GM18519 (cell line): ENCODE data around the gene MYO1F.
"Not testable (repeated sequence)": the region's sequence is repeated elsewhere in the genome, so short reads cannot be mapped to it uniquely, and the experiment has no call there.

Source experiments
- ATAC-seq: cut with Tn5 transposase; IDR thresholded peaks from one replicate; pipeline ENCODE4 v1.9.1; 2021; ENCODE audit warnings: mild to moderate bottlenecking, moderate library complexity; ENCODE audit not compliant: unreplicated experiment, low FRiP score

Gene MYO1F

GRCh38 chr19:8577247-8577646, at the start of gene MYO1F:
TSS of gene MYO1F (minus strand) at chr19:8577442. CDS start at chr19:8577309, 133 bp downstream.
- ATAC-seq = no peak

- no peak for ATAC-seq
Measured at GRCh38 chr19:8626842-8627241, 49.6 kb upstream of the MYO1F start.

- not testable (repeated sequence) for ATAC-seq
Measured at GRCh38 chr19:8622886-8623285, 45.6 kb upstream of the MYO1F start.

- no peak for ATAC-seq
Measured at GRCh38 chr19:8618751-8619150, 41.5 kb upstream of the MYO1F start.

GRCh38 chr19:8617984-8618383, 40.7 kb upstream of the MYO1F start:
- no peak for ATAC-seq

- not testable (repeated sequence) for ATAC-seq
Measured at GRCh38 chr19:8617325-8617724, 40.1 kb upstream of the MYO1F start.

GRCh38 chr19:8616861-8617260, 39.6 kb upstream of the MYO1F start:
- no peak for ATAC-seq

GRCh38 chr19:8615813-8616596, 38.8 kb upstream of the MYO1F start:
- ATAC-seq = no peak

GRCh38 chr19:8615024-8615423, 37.8 kb upstream of the MYO1F start:
- ATAC-seq = no peak

- no peak for ATAC-seq
Measured at GRCh38 chr19:8614455-8614854, 37.2 kb upstream of the MYO1F start.

GRCh38 chr19:8612807-8613171, 35.5 kb upstream of the MYO1F start:
- ATAC-seq = no peak

- ATAC-seq = no peak
Measured at GRCh38 chr19:8611877-8612806, 34.9 kb upstream of the MYO1F start.

- ATAC-seq = no peak
Measured at GRCh38 chr19:8611391-8611876, 34.2 kb upstream of the MYO1F start.

- ATAC-seq = no peak
Measured at GRCh38 chr19:8610936-8611300, 33.7 kb upstream of the MYO1F start.

- no peak for ATAC-seq
Measured at GRCh38 chr19:8610041-8610935, 33.0 kb upstream of the MYO1F start, which contains the start of gene ADAMTS10. TSS of gene ADAMTS10 (minus strand) at chr19:8610715. CDS start at chr19:8605710, 5,005 bp downstream.

- ATAC-seq = no peak
Measured at GRCh38 chr19:8609279-8610040, 32.2 kb upstream of the MYO1F start.

- no peak for ATAC-seq
Measured at GRCh38 chr19:8608941-8609278, 31.7 kb upstream of the MYO1F start.

- no peak for ATAC-seq
Measured at GRCh38 chr19:8607386-8607785, 30.1 kb upstream of the MYO1F start.

GRCh38 chr19:8605514-8605913, 28.3 kb upstream of the MYO1F start:
- ATAC-seq = no peak

GRCh38 chr19:8601796-8602195, 24.6 kb upstream of the MYO1F start:
- ATAC-seq = no peak
